OCI-LY3 (cell line): ENCODE data around the gene TMEM202.

Experiments used
- H2AFZ ChIP-seq: fragments of 200-600, 300-600 bp; shearing (Covaris generic); 2 replicates; pipeline ENCODE4 v1.6.0; 2014; ENCODE audit warnings: antibody characterized with exemption, low read depth, low read length
- H3K27ac ChIP-seq: fragments of 200-600, 300-600 bp; sonication (generic); 2 replicates; pipeline ENCODE4 v1.5.1; 2014; ENCODE audit warnings: mild to moderate bottlenecking, low read length, moderate library complexity, mixed read lengths
- H3K27me3 ChIP-seq: fragments of 200-600, 300-600 bp; sonication (generic); 2 replicates; pipeline ENCODE4 v1.6.1; 2014; ENCODE audit warnings: low read depth, low read length, mixed read lengths
- H3K36me3 ChIP-seq: fragments of 200-600, 300-600 bp; sonication (generic); replicated peaks from 2 replicates; pipeline ENCODE3; 2014; ENCODE audit warnings: low read depth, low read length, mixed read lengths
- H3K4me1 ChIP-seq: fragments of 300-600, 200-600 bp; sonication (generic); 2 replicates; pipeline ENCODE4 v1.6.1; 2014; ENCODE audit warnings: low read length, mixed read lengths
- H3K4me2 ChIP-seq: fragments of 200-600, 300-600 bp; sonication (generic); 2 replicates; pipeline ENCODE4 v1.6.1; 2014; ENCODE audit warnings: low read length, mixed read lengths
- H3K4me3 ChIP-seq: fragments of 300-600, 200-600 bp; sonication (generic); 2 replicates; pipeline ENCODE4 v1.5.1; 2014; ENCODE audit warnings: antibody characterized with exemption, mild to moderate bottlenecking, low read length, moderate library complexity
- H3K79me2 ChIP-seq: fragments of 300-600, 200-600 bp; shearing (Covaris generic); 2 replicates; pipeline ENCODE4 v1.6.1; 2014; ENCODE audit warnings: mild to moderate bottlenecking, low read length, mixed read lengths
- H3K9ac ChIP-seq: fragments of 300-600, 200-600 bp; shearing (Covaris generic); 2 replicates; pipeline ENCODE4 v1.6.0; 2014; ENCODE audit warnings: mild to moderate bottlenecking, low read length, moderate library complexity
- H3K9me3 ChIP-seq: fragments of 200-600, 300-600 bp; shearing (Covaris generic); 2 replicates; pipeline ENCODE4 v1.6.1; 2014; ENCODE audit warnings: low read length, mixed read lengths; ENCODE audit not compliant: insufficient read depth
- H4K20me1 ChIP-seq: fragments of 200-600, 300-600 bp; sonication (generic); 2 replicates; pipeline ENCODE4 v1.6.1; 2016; ENCODE audit warnings: low read length, mixed read lengths; ENCODE audit not compliant: insufficient read depth
- CTCF ChIP-seq: fragments of 200-600, 300-600 bp; sonication (generic); IDR thresholded peaks from 2 replicates; pipeline ENCODE4 v1.5.1; 2014; ENCODE audit warnings: antibody characterized with exemption, low read length, low read depth
- EZH2phosphoT487 ChIP-seq: fragments of 200-600 bp; shearing (Covaris generic); IDR thresholded peaks from 2 replicates; pipeline ENCODE4 v1.6.1; 2018; ENCODE audit warnings: antibody characterized with exemption, mixed run types, low read depth

Gene TMEM202

GRCh38 chr15:72398648-72399047 is 543 bp downstream of the TMEM202 start:
- no peak overlapping the region for H3K9ac ChIP-seq
- TF ChIP-seq CTCF (no peak), EZH2phosphoT487 (no peak)
- H3K4me2 ChIP-seq = no peak overlapping the region

GRCh38 chr15:72402726-72403125 is 4.6 kb downstream of the TMEM202 start:
- Histone ChIP-seq H3K4me3 (no peak overlapping the region), H3K4me1 (no peaks in the 10 kb centered on the region), H3K4me2 (no peak overlapping the region), H3K9ac (no peak overlapping the region), H3K36me3 (no peaks in the 10 kb centered on the region), H3K27ac (no peak overlapping the region), H2AFZ (no peak overlapping the region), H3K79me2 (no peaks in the 10 kb centered on the region), H4K20me1 (no peaks in the 10 kb centered on the region), H3K27me3 (peaks cover 54% of the 10 kb centered on the region), H3K9me3 (no peaks in the 10 kb centered on the region)
- TF ChIP-seq CTCF = no peak
- TF ChIP-seq EZH2phosphoT487 = no peak

More at GRCh38 chr15:72398648-72399047, 543 bp downstream of the TMEM202 start:
- no peaks in the 10 kb centered on the region for H3K9me3 ChIP-seq
- H4K20me1 ChIP-seq = no peaks in the 10 kb centered on the region
- H2AFZ ChIP-seq = no peak overlapping the region
- no peak overlapping the region for H3K27ac ChIP-seq
- H3K4me1 ChIP-seq = no peaks in the 10 kb centered on the region
- no peaks in the 10 kb centered on the region for H3K36me3 ChIP-seq
- H3K27me3 ChIP-seq = peaks cover 22% of the 10 kb centered on the region
- H3K79me2 ChIP-seq = no peaks in the 10 kb centered on the region
- no peak overlapping the region for H3K4me3 ChIP-seq

- Histone ChIP-seq H3K4me3 (no peak overlapping the region), H3K9me3 (no peaks in the 10 kb centered on the region), H3K4me2 (no peak overlapping the region), H3K9ac (no peak overlapping the region), H3K4me1 (no peaks in the 10 kb centered on the region), H3K27ac (no peak overlapping the region), H4K20me1 (no peaks in the 10 kb centered on the region), H3K79me2 (no peaks in the 10 kb centered on the region), H2AFZ (no peak overlapping the region), H3K36me3 (no peaks in the 10 kb centered on the region), H3K27me3 (peaks cover 66% of the 10 kb centered on the region)
- TF ChIP-seq EZH2phosphoT487 (no peak), CTCF (no peak)
These were observed 6.3 kb downstream of the TMEM202 start for GRCh38 chr15:72404356-72404755.

GRCh38 chr15:72404841-72405240 is 6.7 kb downstream of the TMEM202 start:
- H3K36me3 ChIP-seq = no peaks in the 10 kb centered on the region
- no peak overlapping the region for H2AFZ ChIP-seq
- no peaks in the 10 kb centered on the region for H4K20me1 ChIP-seq
- H3K27ac ChIP-seq = no peak overlapping the region
- no peak overlapping the region for H3K4me2 ChIP-seq
- no peak overlapping the region for H3K9ac ChIP-seq
- TF ChIP-seq EZH2phosphoT487 (no peak), CTCF (no peak)
- no peaks in the 10 kb centered on the region for H3K4me1 ChIP-seq
- no peaks in the 10 kb centered on the region for H3K79me2 ChIP-seq
- peaks cover 63% of the 10 kb centered on the region for H3K27me3 ChIP-seq
- no peaks in the 10 kb centered on the region for H3K9me3 ChIP-seq
- no peak overlapping the region for H3K4me3 ChIP-seq
